Mesenchymal stem cell (in vitro differentiated cells and primary cell): Measurements from ENCODE around the gene SLC25A21.

Experiments used
- DNase-seq: peaks from one replicate; pipeline ENCODE4 v3.0.0-alpha.2; 2013
- H2AFZ ChIP-seq: one replicate; pipeline ENCODE4 v1.6.1; 2013; ENCODE audit warnings: low read depth, mild to moderate bottlenecking, control low read depth, inconsistent platforms, low read length, moderate library complexity
- H2AK5ac ChIP-seq: 2 replicates; pipeline ENCODE4 v1.6.1; 2013; ENCODE audit warnings: low read length, moderate library complexity, mild to moderate bottlenecking, inconsistent platforms; ENCODE audit not compliant: severe bottlenecking
- H2BK120ac ChIP-seq: one replicate; pipeline ENCODE4 v1.6.1; 2013; ENCODE audit warnings: low read depth, mild to moderate bottlenecking, inconsistent platforms, low read length, moderate library complexity
- H2BK12ac ChIP-seq, 2 experiments: one replicate each; pipeline ENCODE4 v1.6.1; 2013; ENCODE audit warnings: inconsistent platforms in 2 of 2, low read length in 2 of 2, mild to moderate bottlenecking in 2 of 2, moderate library complexity in 2 of 2, control low read depth in 1 of 2
- H2BK15ac ChIP-seq: one replicate; pipeline ENCODE4 v1.6.1; 2013; ENCODE audit warnings: mild to moderate bottlenecking, low read depth, inconsistent platforms; ENCODE audit not compliant: poor library complexity, severe bottlenecking
- H2BK5ac ChIP-seq: 2 replicates; pipeline ENCODE4 v1.6.1; 2013; ENCODE audit warnings: low read depth, mild to moderate bottlenecking, low read length, control low read depth, inconsistent platforms; ENCODE audit not compliant: poor library complexity, severe bottlenecking
- H3K14ac ChIP-seq, 2 experiments: one replicate each; pipeline ENCODE4 v1.6.1; 2013; ENCODE audit warnings: inconsistent platforms in 2 of 2, low read length in 2 of 2, control low read depth in 1 of 2, mild to moderate bottlenecking in 1 of 2, moderate library complexity in 1 of 2
- H3K18ac ChIP-seq, 2 experiments: one replicate each; pipeline ENCODE4 v1.6.1; 2013; ENCODE audit warnings: inconsistent platforms in 2 of 2, low read length in 2 of 2, control low read depth in 1 of 2, low read depth in 1 of 2, mild to moderate bottlenecking in 1 of 2
- H3K23ac ChIP-seq, 2 experiments: one replicate each; pipeline ENCODE4 v1.6.1; 2013; ENCODE audit warnings: inconsistent platforms in 2 of 2, low read length in 2 of 2, mild to moderate bottlenecking in 2 of 2, moderate library complexity in 2 of 2, control low read depth in 1 of 2
- H3K27ac ChIP-seq: 2 replicates; pipeline ENCODE4 v1.5.1; 2013; ENCODE audit warnings: mild to moderate bottlenecking, moderate library complexity, low read length, control low read depth, inconsistent platforms; ENCODE audit not compliant: poor library complexity, severe bottlenecking
- H3K27me3 ChIP-seq, 2 experiments: 2 replicates each; pipeline versions ENCODE4 v1.6.1 to v1.7.0; 2013; ENCODE audit warnings: low read length in 2 of 2, mild to moderate bottlenecking in 2 of 2, moderate library complexity in 2 of 2, control low read depth in 1 of 2, inconsistent platforms in 1 of 2; ENCODE audit not compliant: control insufficient read depth in 1 of 2, insufficient read depth in 1 of 2
- H3K36me3 ChIP-seq, 2 experiments: 2 replicates each; pipeline versions ENCODE4 v1.6.1 to v1.7.0; 2013; ENCODE audit warnings: low read length in 2 of 2, control low read depth in 1 of 2, inconsistent platforms in 1 of 2, low read depth in 1 of 2, mild to moderate bottlenecking in 1 of 2; ENCODE audit not compliant: insufficient read depth in 2 of 2, control insufficient read depth in 1 of 2
- H3K4ac ChIP-seq, 2 experiments: one replicate each; pipeline ENCODE4 v1.6.1; 2013; ENCODE audit warnings: inconsistent platforms in 2 of 2, low read length in 2 of 2, mild to moderate bottlenecking in 2 of 2, moderate library complexity in 2 of 2, control low read depth in 1 of 2, low read depth in 1 of 2
- H3K4me1 ChIP-seq: 2 replicates; pipeline ENCODE4 v1.6.1; 2013; ENCODE audit warnings: low read depth, low read length, control low read depth; ENCODE audit not compliant: control insufficient read depth, insufficient read depth
- H3K4me2 ChIP-seq: 2 replicates; pipeline ENCODE4 v1.6.1; 2013; ENCODE audit warnings: low read length, mild to moderate bottlenecking, inconsistent platforms; ENCODE audit not compliant: poor library complexity, severe bottlenecking
- H3K4me3 ChIP-seq, 2 experiments: 2 replicates each; pipeline versions ENCODE4 v1.5.1 to v1.7.0; 2013; ENCODE audit warnings: low read length in 2 of 2, mild to moderate bottlenecking in 2 of 2, control low read depth in 1 of 2, low read depth in 1 of 2; ENCODE audit not compliant: insufficient read depth in 1 of 2
- H3K79me1 ChIP-seq: replicated peaks from 2 replicates; pipeline ENCODE4 v1.6.1; 2013; ENCODE audit warnings: mild to moderate bottlenecking, control low read depth, low read length, inconsistent platforms; ENCODE audit not compliant: poor library complexity, severe bottlenecking
- H3K9ac ChIP-seq: 2 replicates; pipeline ENCODE4 v1.7.0; 2013; ENCODE audit warnings: mild to moderate bottlenecking, low read length, moderate library complexity
- H3K9me3 ChIP-seq: 2 replicates; pipeline ENCODE4 v1.7.0; 2013; ENCODE audit warnings: mild to moderate bottlenecking, low read length; ENCODE audit not compliant: control insufficient read depth
- H4K8ac ChIP-seq: one replicate; pipeline ENCODE4 v1.6.1; 2013; ENCODE audit warnings: inconsistent platforms, mild to moderate bottlenecking, low read length, moderate library complexity
- H4K91ac ChIP-seq: one replicate; pipeline ENCODE4 v1.6.1; 2013; ENCODE audit warnings: mild to moderate bottlenecking, low read length, inconsistent platforms
- WGBS: methylation state at CpG from one replicate; pipeline ENCODE4 v1.1.7; 2013; ENCODE audit warnings: mixed read lengths; 5-methylcytosine and 5-hydroxymethylcytosine counted together

SLC25A21 gene

DNA sequence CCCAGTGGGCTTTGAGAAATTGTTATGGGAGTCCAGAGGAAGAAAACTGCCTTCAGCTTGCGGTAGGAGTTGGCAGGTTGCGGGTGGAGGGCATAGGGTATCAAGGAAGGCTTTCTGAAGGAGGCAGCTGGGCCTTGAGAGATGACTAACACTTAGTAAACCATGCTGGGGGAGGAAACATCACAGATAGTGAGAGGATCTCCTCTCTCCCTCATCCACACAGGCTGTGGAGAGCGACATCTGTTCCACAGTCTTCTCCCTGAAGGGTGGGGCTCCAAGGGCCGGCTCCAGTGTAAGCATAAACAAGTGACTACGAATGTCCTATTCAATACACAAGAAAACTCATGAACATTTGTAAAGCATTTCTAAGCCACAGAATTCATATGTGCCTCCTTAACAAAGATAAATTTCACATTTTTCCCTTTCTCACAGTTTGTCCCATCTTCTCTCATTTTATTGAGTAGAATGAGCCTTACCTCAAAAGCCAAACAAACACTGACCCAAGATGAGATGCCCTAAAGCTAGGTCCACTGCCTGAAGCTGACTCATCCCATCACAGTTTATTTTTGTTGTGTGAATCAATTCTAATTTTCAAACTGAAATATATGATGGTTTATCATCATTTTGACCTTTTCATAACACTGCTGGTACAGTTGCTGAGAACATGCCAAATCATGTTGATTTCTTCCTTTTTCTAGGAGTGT lies 227.9 kb downstream of the SLC25A21 start:
- Histone ChIP-seq H3K23ac (no peak overlapping the region), H3K79me1 (no peaks in the 10 kb centered on the region), H2BK15ac (no peak overlapping the region), H3K4me3 (no peak overlapping the region), H3K36me3 (no peaks in the 10 kb centered on the region), H3K27me3 (no peaks in the 10 kb centered on the region), H2BK120ac (no peak overlapping the region), H3K14ac (no peak overlapping the region), H2AK5ac (peak overlapping the region; percentile 49), H2BK12ac (no peak overlapping the region), H3K9ac (no peak overlapping the region), H4K8ac (no peak overlapping the region), H3K18ac (no peak overlapping the region), H4K91ac (no peak overlapping the region), H3K4me2 (no peak overlapping the region), H3K27ac (no peak overlapping the region), H3K9me3 (no peaks in the 10 kb centered on the region), H2AFZ (no peak overlapping the region), H3K4ac (peak overlapping the region in 1 of 2 experiments; percentile 2), H3K4me1 (peaks cover 3% of the 10 kb centered on the region), H2BK5ac (no peak overlapping the region)
- WGBS: 44% methylated on average over 5 of the region's 5 CpGs
- peak; percentile 48 for DNase-seq

DNA sequence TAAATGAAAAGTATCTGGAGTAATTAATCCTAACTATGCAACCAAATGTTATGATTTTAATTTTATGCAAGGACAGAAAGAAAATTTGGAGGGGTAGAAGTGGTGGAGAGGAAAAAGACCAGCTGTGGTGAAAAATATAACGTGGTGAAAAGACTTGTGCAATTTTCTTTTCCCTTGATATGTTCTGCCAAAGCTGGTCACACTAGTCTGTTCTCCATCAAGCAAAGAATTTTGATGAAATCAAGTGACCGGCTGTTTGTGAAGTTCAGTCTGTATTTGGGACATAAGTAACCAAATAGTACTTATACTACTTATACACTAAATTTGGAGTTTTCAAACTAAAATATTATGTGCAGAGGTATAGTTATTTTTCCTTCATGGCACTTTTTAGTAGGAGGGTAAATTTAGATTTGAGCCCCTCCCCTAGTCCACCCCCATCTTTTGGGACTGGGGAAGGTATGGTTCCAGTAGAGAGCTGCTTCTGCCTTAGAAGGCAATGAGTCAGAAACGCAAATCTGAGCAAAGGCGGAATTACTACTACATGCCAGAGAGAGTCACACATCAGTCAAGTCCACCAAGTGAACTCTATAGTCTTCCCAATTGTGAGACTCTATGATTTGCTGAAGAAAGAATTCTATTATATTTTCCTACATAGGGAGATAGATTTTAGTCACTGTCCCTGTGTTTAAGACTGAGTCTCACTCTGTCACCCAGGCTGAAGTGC lies 229.7 kb downstream of the SLC25A21 start:
- H3K9me3 ChIP-seq: no peaks in the 10 kb centered on the region
- no peak overlapping the region for H3K27ac ChIP-seq
- 100% methylated on average over 1 of the region's 4 CpGs for WGBS

DNA sequence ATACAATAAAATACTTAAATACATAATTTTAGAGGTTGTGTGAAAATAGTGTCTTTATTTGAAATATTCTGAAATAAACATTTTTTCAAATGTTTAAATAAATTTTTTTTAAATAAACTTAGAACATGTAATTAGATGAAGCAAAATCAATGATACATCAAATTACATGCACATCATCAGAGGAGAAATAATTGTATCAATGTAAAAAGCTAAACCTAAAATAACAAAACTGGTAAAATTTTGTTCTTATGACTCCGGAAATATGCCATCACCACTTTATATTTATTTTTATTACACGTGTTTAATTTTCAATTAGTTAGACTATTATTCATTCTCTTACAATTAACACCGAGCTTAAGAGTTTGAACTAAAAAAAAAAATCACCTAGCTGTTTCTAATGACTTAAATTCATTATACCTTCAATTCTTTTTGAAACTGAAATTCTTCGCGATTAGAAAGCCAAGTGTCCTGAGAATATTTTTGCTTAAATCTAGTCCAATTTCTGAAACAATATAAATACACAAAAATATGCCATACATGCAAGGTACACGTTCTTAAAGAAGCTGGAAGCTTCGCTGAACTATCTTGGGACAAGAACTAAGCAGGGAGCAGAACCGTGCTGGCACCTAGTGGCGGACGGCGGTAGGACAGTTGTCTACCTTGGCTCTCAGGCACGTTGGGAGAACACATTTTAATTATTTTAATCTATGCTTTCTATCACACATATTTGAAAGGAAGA lies 230.5 kb downstream of the SLC25A21 start:
- Histone ChIP-seq H3K4me1 (peaks cover 3% of the 10 kb centered on the region), H2AK5ac (no peak overlapping the region), H4K8ac (no peak overlapping the region), H3K18ac (no peak overlapping the region), H3K4me2 (no peak overlapping the region), H3K9me3 (no peaks in the 10 kb centered on the region), H2BK5ac (no peak overlapping the region), H3K9ac (no peak overlapping the region), H4K91ac (no peak overlapping the region), H3K4ac (no peak overlapping the region), H3K36me3 (no peaks in the 10 kb centered on the region), H2BK120ac (no peak overlapping the region), H3K27ac (no peak overlapping the region), H2AFZ (no peak overlapping the region), H3K27me3 (no peaks in the 10 kb centered on the region), H3K79me1 (no peaks in the 10 kb centered on the region), H3K23ac (no peak overlapping the region), H3K4me3 (no peak overlapping the region), H2BK12ac (no peak overlapping the region), H3K14ac (no peak overlapping the region), H2BK15ac (no peak overlapping the region)
- peak; percentile 62 for DNase-seq
- 11% methylated on average over 9 of the region's 12 CpGs for WGBS

More for the DNA sequence above, 229.7 kb downstream of the SLC25A21 start:
- H2AK5ac ChIP-seq: no peak overlapping the region
- no peak overlapping the region for H2BK12ac ChIP-seq
- no peaks in the 10 kb centered on the region for H3K27me3 ChIP-seq
- no peak overlapping the region for H2BK120ac ChIP-seq
- no peak overlapping the region for H3K18ac ChIP-seq
- no peak overlapping the region for H4K8ac ChIP-seq
- H4K91ac ChIP-seq: no peak overlapping the region
- no peak overlapping the region for H3K14ac ChIP-seq
- no peak overlapping the region for H2BK5ac ChIP-seq
- no peak overlapping the region for H2BK15ac ChIP-seq
- H3K4me1 ChIP-seq: peaks cover 3% of the 10 kb centered on the region
- no peak overlapping the region for H3K4me2 ChIP-seq
- H2AFZ ChIP-seq: no peak overlapping the region
- H3K9ac ChIP-seq: no peak overlapping the region
- H3K4ac ChIP-seq: no peak overlapping the region
- peak; percentile 12 for DNase-seq
- no peak overlapping the region for H3K23ac ChIP-seq
- no peaks in the 10 kb centered on the region for H3K79me1 ChIP-seq
- no peaks in the 10 kb centered on the region for H3K36me3 ChIP-seq
- H3K4me3 ChIP-seq: no peak overlapping the region

DNA sequence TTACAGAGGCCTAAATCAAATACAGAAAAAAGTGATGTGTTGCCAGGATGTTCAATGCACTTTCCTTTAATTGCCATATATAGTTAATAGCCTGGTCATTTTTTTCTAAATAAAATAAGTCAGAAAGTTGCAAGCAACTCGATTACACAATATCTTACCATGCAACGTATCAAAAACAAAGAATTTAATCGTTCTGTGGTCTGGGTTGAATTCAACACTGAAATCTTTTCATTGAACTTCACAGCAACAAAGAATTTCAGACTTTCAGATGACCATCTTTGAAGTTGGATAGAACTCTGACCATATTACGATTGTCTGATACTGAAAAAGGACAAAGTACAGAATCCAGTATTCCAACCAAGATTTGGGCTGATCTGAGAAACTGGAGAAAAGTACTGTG lies 231.9 kb downstream of the SLC25A21 start:
- H2BK15ac ChIP-seq: no peak overlapping the region
- H3K4me1 ChIP-seq: peaks cover 3% of the 10 kb centered on the region
- no peak overlapping the region for H4K8ac ChIP-seq
- H3K9me3 ChIP-seq: no peaks in the 10 kb centered on the region
- no peak overlapping the region for H2AFZ ChIP-seq
- H3K79me1 ChIP-seq: no peaks in the 10 kb centered on the region
- no peak overlapping the region for H2AK5ac ChIP-seq
- WGBS: 93% methylated on average over 4 of the region's 4 CpGs
- H3K36me3 ChIP-seq: no peaks in the 10 kb centered on the region
- no peak overlapping the region for H3K18ac ChIP-seq
- no peaks in the 10 kb centered on the region for H3K27me3 ChIP-seq
- no peak overlapping the region for H3K9ac ChIP-seq
- H3K4me2 ChIP-seq: no peak overlapping the region
- no peak overlapping the region for H3K27ac ChIP-seq
- no peak for DNase-seq
- no peak overlapping the region for H3K23ac ChIP-seq
- no peak overlapping the region for H4K91ac ChIP-seq
- no peak overlapping the region for H2BK12ac ChIP-seq
- no peak overlapping the region for H2BK5ac ChIP-seq
- no peak overlapping the region for H3K4me3 ChIP-seq
- H3K14ac ChIP-seq: no peak overlapping the region
- H2BK120ac ChIP-seq: no peak overlapping the region
- H3K4ac ChIP-seq: no peak overlapping the region
